GM21825 (cell line): Measurements from ENCODE around the gene FUT7.
"Not testable (repeated sequence)": the region's sequence is repeated elsewhere in the genome, so short reads cannot be mapped to it uniquely, and the experiment has no call there.

Source experiments
- ATAC-seq: cut with Tn5 transposase; IDR thresholded peaks from one replicate; pipeline ENCODE4 v1.9.1; 2021; ENCODE audit warnings: mild to moderate bottlenecking, moderate library complexity; ENCODE audit not compliant: unreplicated experiment

The FUT7 gene

GRCh38 chr9:137066096-137066861 is 34.4 kb upstream of the FUT7 start:
- no peak for ATAC-seq

GRCh38 chr9:137065336-137065967 is 33.6 kb upstream of the FUT7 start:
- no peak for ATAC-seq

GRCh38 chr9:137064880-137065164 is 32.9 kb upstream of the FUT7 start:
- no peak for ATAC-seq

- ATAC-seq, result no peak
Measured at GRCh38 chr9:137064027-137064879, 32.4 kb upstream of the FUT7 start.

- no peak for ATAC-seq
Measured at GRCh38 chr9:137063311-137064026, 31.6 kb upstream of the FUT7 start.

- ATAC-seq, result not testable (repeated sequence)
Measured at GRCh38 chr9:137062798-137063197, 30.9 kb upstream of the FUT7 start.

GRCh38 chr9:137062384-137062783 is 30.5 kb upstream of the FUT7 start:
- no peak for ATAC-seq

GRCh38 chr9:137058521-137059234 is 26.8 kb upstream of the FUT7 start:
- ATAC-seq, result no peak

- no peak for ATAC-seq
Measured at GRCh38 chr9:137057545-137057944, 25.7 kb upstream of the FUT7 start.

GRCh38 chr9:137056739-137057415 is 25.0 kb upstream of the FUT7 start:
- ATAC-seq, result no peak

- ATAC-seq, result no peak
Measured at GRCh38 chr9:137055385-137056364, 23.8 kb upstream of the FUT7 start.

- no peak for ATAC-seq
Measured at GRCh38 chr9:137054932-137055384, 23.1 kb upstream of the FUT7 start.

- ATAC-seq, result no peak
Measured at GRCh38 chr9:137053944-137054931, 22.4 kb upstream of the FUT7 start, which contains the start of gene ENTPD2. ENTPD2 (minus strand) TSS chr9:137054061; CDS start chr9:137053997, 64 bp downstream.

GRCh38 chr9:137052998-137053943 is 21.4 kb upstream of the FUT7 start:
- ATAC-seq, result no peak

GRCh38 chr9:137052293-137052692 is 20.4 kb upstream of the FUT7 start:
- no peak for ATAC-seq

GRCh38 chr9:137051145-137051724 is 19.3 kb upstream of the FUT7 start:
- no peak for ATAC-seq
